HG03159 (cell line): Measurements from ENCODE around the gene DCC.

Experiments
- ATAC-seq: cut with Tn5 transposase; IDR thresholded peaks from one replicate; pipeline ENCODE4 v1.9.1; 2021; ENCODE audit warnings: mild to moderate bottlenecking, moderate library complexity; ENCODE audit not compliant: unreplicated experiment

The DCC gene

GRCh38 chr18:52486052-52486451, 146.1 kb downstream of the DCC start:
- ATAC-seq: no peak

- ATAC-seq: no peak
These were observed 149.7 kb downstream of the DCC start for GRCh38 chr18:52489396-52490306.

GRCh38 chr18:52496426-52496825, 156.4 kb downstream of the DCC start:
- no peak for ATAC-seq

GRCh38 chr18:52499016-52499415, 159.0 kb downstream of the DCC start:
- ATAC-seq: no peak

- ATAC-seq: no peak
These were observed 159.6 kb downstream of the DCC start for GRCh38 chr18:52499644-52500043.

GRCh38 chr18:52504589-52504988, 164.6 kb downstream of the DCC start:
- no peak for ATAC-seq

- no peak for ATAC-seq
These were observed 170.1 kb downstream of the DCC start for GRCh38 chr18:52510139-52510538.

GRCh38 chr18:52518086-52518485, 178.1 kb downstream of the DCC start:
- no peak for ATAC-seq

- no peak for ATAC-seq
These were observed 179.0 kb downstream of the DCC start for GRCh38 chr18:52519021-52519420.

- ATAC-seq: no peak
These were observed 183.6 kb downstream of the DCC start for GRCh38 chr18:52523566-52523965.

- no peak for ATAC-seq
These were observed 191.8 kb downstream of the DCC start for GRCh38 chr18:52531836-52532235.

- ATAC-seq: no peak
These were observed 196.0 kb downstream of the DCC start for GRCh38 chr18:52536039-52536438.

- ATAC-seq: no peak
These were observed 197.3 kb downstream of the DCC start for GRCh38 chr18:52537261-52537660.

GRCh38 chr18:52541056-52541455, 201.1 kb downstream of the DCC start:
- no peak for ATAC-seq

- ATAC-seq: no peak
These were observed 204.1 kb downstream of the DCC start for GRCh38 chr18:52544086-52544485.

- no peak for ATAC-seq
These were observed 206.8 kb downstream of the DCC start for GRCh38 chr18:52546686-52547346.

- ATAC-seq: no peak
These were observed 213.4 kb downstream of the DCC start for GRCh38 chr18:52553441-52553840.

- ATAC-seq: no peak
These were observed 214.2 kb downstream of the DCC start for GRCh38 chr18:52554180-52554579.

GRCh38 chr18:52567360-52567759, 227.4 kb downstream of the DCC start:
- no peak for ATAC-seq

- no peak for ATAC-seq
These were observed 229.5 kb downstream of the DCC start for GRCh38 chr18:52569492-52569891.

- no peak for ATAC-seq
These were observed 231.0 kb downstream of the DCC start for GRCh38 chr18:52570975-52571374.
